Spleen (tissue), 7 donors: ENCODE results near the gene VDAC2.

Experiments used
- POLR2A ChIP-seq, 3 donors: fragments of 450-650 bp; IDR thresholded peaks; one replicate each; pipeline ENCODE4 v1.5.1; 2017; ENCODE audit warnings: antibody characterized with exemption in 3 of 3, mild to moderate bottlenecking in 1 of 3
- TF ChIP-seq, protein P1 (sequence below), 11 experiments: fragments of 200-600 bp in 7 of 11; fragments of 450-650 bp in 4 of 11; sonication (generic) in 4 of 11; IDR thresholded peaks in 8 of 11; conservative IDR thresholded peaks in 3 of 11; 1 replicate in 7 of 11; 2 replicates in 4 of 11; pipeline versions ENCODE4 v1.4.0 to v1.8.0; 2016 to 2021; ENCODE audit warnings: antibody characterized with exemption in 11 of 11, inconsistent platforms in 4 of 11, mild to moderate bottlenecking in 1 of 11
- donor health status: DM: no; HTN: no; CAD: no; lungs with moderate emphysema.
- donor health status: DM: no; HTN: no; CAD: no.
- donor health status: DM: no; HTN: no; CAD: no.

DNA sequence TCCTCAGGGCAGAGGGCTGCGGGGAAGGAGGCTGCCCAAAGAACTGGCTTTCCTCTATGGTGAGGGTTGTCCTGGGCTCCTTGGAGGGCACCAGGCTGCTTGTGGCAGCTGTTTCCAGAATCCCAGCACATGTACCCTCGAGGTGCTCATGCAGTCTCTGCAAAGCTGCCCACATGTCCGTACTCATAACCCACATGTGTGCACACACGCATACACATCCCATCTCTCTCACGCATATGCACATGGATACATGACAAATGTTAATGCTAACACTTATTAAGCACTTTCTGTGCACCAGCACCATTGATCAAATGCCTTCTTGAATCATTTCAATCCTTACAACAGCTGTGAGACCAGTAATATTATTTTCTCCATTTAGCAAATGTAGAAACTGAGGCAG, 61.5 kb downstream of the VDAC2 start:
- TF ChIP-seq, protein P1, sequence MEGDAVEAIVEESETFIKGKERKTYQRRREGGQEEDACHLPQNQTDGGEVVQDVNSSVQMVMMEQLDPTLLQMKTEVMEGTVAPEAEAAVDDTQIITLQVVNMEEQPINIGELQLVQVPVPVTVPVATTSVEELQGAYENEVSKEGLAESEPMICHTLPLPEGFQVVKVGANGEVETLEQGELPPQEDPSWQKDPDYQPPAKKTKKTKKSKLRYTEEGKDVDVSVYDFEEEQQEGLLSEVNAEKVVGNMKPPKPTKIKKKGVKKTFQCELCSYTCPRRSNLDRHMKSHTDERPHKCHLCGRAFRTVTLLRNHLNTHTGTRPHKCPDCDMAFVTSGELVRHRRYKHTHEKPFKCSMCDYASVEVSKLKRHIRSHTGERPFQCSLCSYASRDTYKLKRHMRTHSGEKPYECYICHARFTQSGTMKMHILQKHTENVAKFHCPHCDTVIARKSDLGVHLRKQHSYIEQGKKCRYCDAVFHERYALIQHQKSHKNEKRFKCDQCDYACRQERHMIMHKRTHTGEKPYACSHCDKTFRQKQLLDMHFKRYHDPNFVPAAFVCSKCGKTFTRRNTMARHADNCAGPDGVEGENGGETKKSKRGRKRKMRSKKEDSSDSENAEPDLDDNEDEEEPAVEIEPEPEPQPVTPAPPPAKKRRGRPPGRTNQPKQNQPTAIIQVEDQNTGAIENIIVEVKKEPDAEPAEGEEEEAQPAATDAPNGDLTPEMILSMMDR (IDR thresholded peaks at IDR 0.05 in 8 of 11, conservative IDR thresholded peaks at IDR 0.05 in 3 of 11), result no peak
- TF ChIP-seq POLR2A (IDR thresholded peaks at IDR 0.05), result no peak
